ENCODE data around the gene ARID1A.
A peak's percentile ranks its signal among the peaks of the same experiment; 100 is the strongest.
"Not testable (repeated sequence)": the region's sequence is repeated elsewhere in the genome, so short reads cannot be mapped to it uniquely, and the experiment has no call there.

The ARID1A gene

GRCh38 chr1:26695356-26696118, at the start of gene ARID1A:
ARID1A (plus strand) TSS chr1:26696015; CDS start chr1:26696404, 389 bp downstream.
- H3K9ac ChIP-seq (ENCODE audit: low read depth in 1 of 2, low read length in 2 of 2), result peak within 1 kb of the TSS; percentile 74 to 86
- H3K27ac ChIP-seq (ENCODE audit: low read depth, low read length), result peak within 1 kb of the TSS; percentile 83
- no peaks in the 10 kb centered on the region for H3K36me3 ChIP-seq (ENCODE audit: control insufficient read depth in 1 of 2, insufficient read depth in 2 of 2, low read length in 2 of 2)
- no peaks in the 10 kb centered on the region for H3K27me3 ChIP-seq (ENCODE audit: control insufficient read depth in 1 of 2, insufficient read depth in 2 of 2, low read length in 2 of 2)
- peaks cover 41 to 54% of the 10 kb centered on the region in 2 donors for H3K4me1 ChIP-seq (ENCODE audit: control insufficient read depth in 1 of 2, insufficient read depth in 2 of 2, low read length in 2 of 2)
- peak within 1 kb of the TSS; percentile 84 to 89 for H3K4me3 ChIP-seq (ENCODE audit: low read depth in 1 of 2, low read length in 2 of 2)
- no peaks in the 10 kb centered on the region for H3K9me3 ChIP-seq (ENCODE audit: control insufficient read depth in 1 of 2, low read length in 2 of 2)

- Histone ChIP-seq H3K36me3 (ENCODE audit: control insufficient read depth in 1 of 2, insufficient read depth in 2 of 2, low read length in 2 of 2) (no peaks in the 10 kb centered on the region), H3K4me1 (ENCODE audit: control insufficient read depth in 1 of 2, insufficient read depth in 2 of 2, low read length in 2 of 2) (no peaks in the 10 kb centered on the region), H3K27me3 (ENCODE audit: control insufficient read depth in 1 of 2, insufficient read depth in 2 of 2, low read length in 2 of 2) (no peaks in the 10 kb centered on the region), H3K9me3 (ENCODE audit: control insufficient read depth in 1 of 2, low read length in 2 of 2) (no peaks in the 10 kb centered on the region), H3K4me3 (ENCODE audit: low read depth in 1 of 2, low read length in 2 of 2) (no peak overlapping the region), H3K27ac (ENCODE audit: low read depth, low read length) (no peak overlapping the region), H3K9ac (ENCODE audit: low read depth in 1 of 2, low read length in 2 of 2) (no peak overlapping the region)
These were observed 31.0 kb upstream of the ARID1A start for GRCh38 chr1:26664802-26665201.

GRCh38 chr1:26666855-26667254, 29.0 kb upstream of the ARID1A start:
- no peaks in the 10 kb centered on the region for H3K36me3 ChIP-seq (ENCODE audit: control insufficient read depth in 1 of 2, insufficient read depth in 2 of 2, low read length in 2 of 2)
- H3K27ac ChIP-seq (ENCODE audit: low read depth, low read length), result no peak overlapping the region
- H3K27me3 ChIP-seq (ENCODE audit: control insufficient read depth in 1 of 2, insufficient read depth in 2 of 2, low read length in 2 of 2), result no peaks in the 10 kb centered on the region

GRCh38 chr1:26668106-26668786, 27.6 kb upstream of the ARID1A start:
- H3K27me3 ChIP-seq (ENCODE audit: control insufficient read depth in 1 of 2, insufficient read depth in 2 of 2, low read length in 2 of 2); H3K9me3 ChIP-seq (ENCODE audit: control insufficient read depth in 1 of 2, low read length in 2 of 2); H3K9ac ChIP-seq (ENCODE audit: low read depth in 1 of 2, low read length in 2 of 2); H3K36me3 ChIP-seq (ENCODE audit: control insufficient read depth in 1 of 2, insufficient read depth in 2 of 2, low read length in 2 of 2); H3K4me3 ChIP-seq (ENCODE audit: low read depth in 1 of 2, low read length in 2 of 2); H3K4me1 ChIP-seq (ENCODE audit: control insufficient read depth in 1 of 2, insufficient read depth in 2 of 2, low read length in 2 of 2); H3K27ac ChIP-seq (ENCODE audit: low read depth, low read length): not testable (repeated sequence)

More at GRCh38 chr1:26666855-26667254, 29.0 kb upstream of the ARID1A start:
- Histone ChIP-seq H3K4me3 (ENCODE audit: low read depth in 1 of 2, low read length in 2 of 2) (no peak overlapping the region), H3K4me1 (ENCODE audit: control insufficient read depth in 1 of 2, insufficient read depth in 2 of 2, low read length in 2 of 2) (no peaks in the 10 kb centered on the region), H3K9me3 (ENCODE audit: control insufficient read depth in 1 of 2, low read length in 2 of 2) (no peaks in the 10 kb centered on the region), H3K9ac (ENCODE audit: low read depth in 1 of 2, low read length in 2 of 2) (no peak overlapping the region)

- no peaks in the 10 kb centered on the region for H3K36me3 ChIP-seq (ENCODE audit: control insufficient read depth in 1 of 2, insufficient read depth in 2 of 2, low read length in 2 of 2)
- H3K9ac ChIP-seq (ENCODE audit: low read depth in 1 of 2, low read length in 2 of 2), result peak overlapping the region in 1 of 2 donors; percentile 16
- H3K4me3 ChIP-seq (ENCODE audit: low read depth in 1 of 2, low read length in 2 of 2), result peak overlapping the region; percentile 12 to 17
These were observed 18.3 kb upstream of the ARID1A start for GRCh38 chr1:26677306-26678115.

GRCh38 chr1:26684763-26685508, 10.9 kb upstream of the ARID1A start:
- no peaks in the 10 kb centered on the region for H3K27me3 ChIP-seq (ENCODE audit: control insufficient read depth in 1 of 2, insufficient read depth in 2 of 2, low read length in 2 of 2)
- H3K36me3 ChIP-seq (ENCODE audit: control insufficient read depth in 1 of 2, insufficient read depth in 2 of 2, low read length in 2 of 2), result no peaks in the 10 kb centered on the region
- H3K9me3 ChIP-seq (ENCODE audit: control insufficient read depth in 1 of 2, low read length in 2 of 2), result no peaks in the 10 kb centered on the region
- H3K4me3 ChIP-seq (ENCODE audit: low read depth in 1 of 2, low read length in 2 of 2), result no peak overlapping the region
- no peak overlapping the region for H3K9ac ChIP-seq (ENCODE audit: low read depth in 1 of 2, low read length in 2 of 2)
- H3K4me1 ChIP-seq (ENCODE audit: control insufficient read depth in 1 of 2, insufficient read depth in 2 of 2, low read length in 2 of 2), result peaks cover 0 to 4% of the 10 kb centered on the region in 2 donors
- no peak overlapping the region for H3K27ac ChIP-seq (ENCODE audit: low read depth, low read length)

More at GRCh38 chr1:26677306-26678115, 18.3 kb upstream of the ARID1A start:
- Histone ChIP-seq H3K27me3 (ENCODE audit: control insufficient read depth in 1 of 2, insufficient read depth in 2 of 2, low read length in 2 of 2) (no peaks in the 10 kb centered on the region), H3K27ac (ENCODE audit: low read depth, low read length) (no peak overlapping the region), H3K9me3 (ENCODE audit: control insufficient read depth in 1 of 2, low read length in 2 of 2) (no peaks in the 10 kb centered on the region), H3K4me1 (ENCODE audit: control insufficient read depth in 1 of 2, insufficient read depth in 2 of 2, low read length in 2 of 2) (peaks cover 14 to 15% of the 10 kb centered on the region in 2 donors)

- Histone ChIP-seq H3K4me3 (ENCODE audit: low read depth in 1 of 2, low read length in 2 of 2) (no peak overlapping the region), H3K9ac (ENCODE audit: low read depth in 1 of 2, low read length in 2 of 2) (no peak overlapping the region), H3K9me3 (ENCODE audit: control insufficient read depth in 1 of 2, low read length in 2 of 2) (no peaks in the 10 kb centered on the region), H3K4me1 (ENCODE audit: control insufficient read depth in 1 of 2, insufficient read depth in 2 of 2, low read length in 2 of 2) (peaks cover 3 to 12% of the 10 kb centered on the region in 2 donors), H3K27me3 (ENCODE audit: control insufficient read depth in 1 of 2, insufficient read depth in 2 of 2, low read length in 2 of 2) (no peaks in the 10 kb centered on the region), H3K36me3 (ENCODE audit: control insufficient read depth in 1 of 2, insufficient read depth in 2 of 2, low read length in 2 of 2) (no peaks in the 10 kb centered on the region), H3K27ac (ENCODE audit: low read depth, low read length) (no peak overlapping the region)
These were observed 9.0 kb upstream of the ARID1A start for GRCh38 chr1:26686795-26687194.

GRCh38 chr1:26689504-26689903, 6.3 kb upstream of the ARID1A start:
- Histone ChIP-seq H3K27me3 (ENCODE audit: control insufficient read depth in 1 of 2, insufficient read depth in 2 of 2, low read length in 2 of 2) (no peaks in the 10 kb centered on the region), H3K27ac (ENCODE audit: low read depth, low read length) (no peak overlapping the region), H3K9ac (ENCODE audit: low read depth in 1 of 2, low read length in 2 of 2) (no peak overlapping the region), H3K4me3 (ENCODE audit: low read depth in 1 of 2, low read length in 2 of 2) (no peak overlapping the region), H3K36me3 (ENCODE audit: control insufficient read depth in 1 of 2, insufficient read depth in 2 of 2, low read length in 2 of 2) (no peaks in the 10 kb centered on the region), H3K4me1 (ENCODE audit: control insufficient read depth in 1 of 2, insufficient read depth in 2 of 2, low read length in 2 of 2) (peaks cover 15 to 25% of the 10 kb centered on the region in 2 donors), H3K9me3 (ENCODE audit: control insufficient read depth in 1 of 2, low read length in 2 of 2) (no peaks in the 10 kb centered on the region)

- Histone ChIP-seq H3K27me3 (ENCODE audit: control insufficient read depth in 1 of 2, insufficient read depth in 2 of 2, low read length in 2 of 2) (no peaks in the 10 kb centered on the region), H3K9me3 (ENCODE audit: control insufficient read depth in 1 of 2, low read length in 2 of 2) (no peaks in the 10 kb centered on the region), H3K36me3 (ENCODE audit: control insufficient read depth in 1 of 2, insufficient read depth in 2 of 2, low read length in 2 of 2) (no peaks in the 10 kb centered on the region), H3K27ac (ENCODE audit: low read depth, low read length) (no peak overlapping the region), H3K4me1 (ENCODE audit: control insufficient read depth in 1 of 2, insufficient read depth in 2 of 2, low read length in 2 of 2) (peaks cover 22 to 31% of the 10 kb centered on the region in 2 donors), H3K9ac (ENCODE audit: low read depth in 1 of 2, low read length in 2 of 2) (no peak overlapping the region), H3K4me3 (ENCODE audit: low read depth in 1 of 2, low read length in 2 of 2) (no peak overlapping the region)
These were observed 5.7 kb upstream of the ARID1A start for GRCh38 chr1:26690157-26690556.
